AG04450 (cell line): Measurements from ENCODE around the gene LDB3. TPM values are rescaled to one million over a fixed set of nuclear protein-coding genes. Genes with fewer than 3 reads are reported as not detected.
A peak's percentile ranks its signal among the peaks of the same experiment; 100 is the strongest.

Experiments used
- CTCF ChIA-PET: fragments of 300-600, 350-600 bp; formaldehyde crosslinking; extraction: SDS; loops from one replicate; lab custom pipeline; 2022; ENCODE audit warnings: antibody characterized with exemption, inconsistent platforms; lab: Charles Lee
- POLR2A ChIA-PET: fragments of 350-600 bp; formaldehyde crosslinking; extraction: SDS; loops from one replicate; lab custom pipeline; 2021; ENCODE audit warnings: antibody characterized with exemption, inconsistent platforms; lab: Yijun Ruan, JAX
- DNase-seq: peaks from one replicate; pipeline ENCODE4 v3.0.0-alpha.2; 2011; ENCODE audit warnings: low read depth, low spot score
- H3K27ac ChIP-seq: one replicate; pipeline ENCODE4 v1.5.1; 2012; ENCODE audit warnings: low read depth, low read length, control low read depth
- H3K27me3 ChIP-seq: one replicate; pipeline ENCODE4 v1.6.0; 2012; ENCODE audit warnings: low read length; ENCODE audit not compliant: control insufficient read depth, insufficient read depth
- H3K4me3 ChIP-seq: 2 replicates; pipeline ENCODE4 v1.5.1; 2011; ENCODE audit warnings: mild to moderate bottlenecking, low read depth, low read length, control low read depth
- H3K9me3 ChIP-seq: 2 replicates; pipeline ENCODE4 v1.5.1; 2012; ENCODE audit warnings: low read length; ENCODE audit not compliant: control insufficient read depth, insufficient read depth
- polyA plus RNA-seq: library from polyadenylated mRNA; depleted of rRNA; stranded (reverse); fragments of >200 nt; gene quantifications from 2 replicates; pipeline ENCODE4 v1.2.3, GENCODE V29; 2011
- TF ChIP-seq, protein P1 (sequence below): IDR thresholded peaks from 2 replicates; pipeline ENCODE4 v1.5.1; 2011; ENCODE audit warnings: low read depth, low read length, control low read depth, inconsistent platforms

LDB3 gene
- polyA plus RNA-seq, 1 experiment = 0.46 TPM

DNA sequence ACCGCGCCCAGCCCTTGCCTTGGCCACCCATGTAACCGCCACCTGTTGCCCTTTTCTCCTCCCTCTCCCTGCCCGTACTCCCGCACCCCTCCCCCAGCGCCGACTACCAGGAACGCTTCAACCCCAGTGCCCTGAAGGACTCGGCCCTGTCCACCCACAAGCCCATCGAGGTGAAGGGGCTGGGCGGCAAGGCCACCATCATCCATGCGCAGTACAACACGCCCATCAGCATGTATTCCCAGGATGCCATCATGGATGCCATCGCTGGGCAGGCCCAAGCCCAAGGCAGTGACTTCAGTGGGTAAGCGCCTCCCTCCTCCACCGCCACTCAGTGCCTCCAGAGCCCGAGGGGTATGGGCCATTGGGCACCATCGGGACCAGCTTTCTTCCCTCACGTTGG lies 18.7 kb downstream of the LDB3 start:
- Histone ChIP-seq H3K4me3 (no peak overlapping the region), H3K27ac (peak overlapping the region; percentile 80), H3K27me3 (peaks cover 5% of the 10 kb centered on the region), H3K9me3 (peaks cover 4% of the 10 kb centered on the region; the same call in 1 of the 2 replicates)
- DNase-seq = no peak
- ChIA-PET POLR2A (interaction anchor here (1.0 kb wide), 1 partner anchor 287 kb away, joined by 3 read pairs; no protein-coding TSS in a partner anchor), CTCF (interaction anchor here (1.4 to 2.2 kb wide), 2 partner anchors 25 to 213 kb away, joined by 3 to 6 read pairs; no protein-coding TSS in a partner anchor)
- TF ChIP-seq, protein P1, sequence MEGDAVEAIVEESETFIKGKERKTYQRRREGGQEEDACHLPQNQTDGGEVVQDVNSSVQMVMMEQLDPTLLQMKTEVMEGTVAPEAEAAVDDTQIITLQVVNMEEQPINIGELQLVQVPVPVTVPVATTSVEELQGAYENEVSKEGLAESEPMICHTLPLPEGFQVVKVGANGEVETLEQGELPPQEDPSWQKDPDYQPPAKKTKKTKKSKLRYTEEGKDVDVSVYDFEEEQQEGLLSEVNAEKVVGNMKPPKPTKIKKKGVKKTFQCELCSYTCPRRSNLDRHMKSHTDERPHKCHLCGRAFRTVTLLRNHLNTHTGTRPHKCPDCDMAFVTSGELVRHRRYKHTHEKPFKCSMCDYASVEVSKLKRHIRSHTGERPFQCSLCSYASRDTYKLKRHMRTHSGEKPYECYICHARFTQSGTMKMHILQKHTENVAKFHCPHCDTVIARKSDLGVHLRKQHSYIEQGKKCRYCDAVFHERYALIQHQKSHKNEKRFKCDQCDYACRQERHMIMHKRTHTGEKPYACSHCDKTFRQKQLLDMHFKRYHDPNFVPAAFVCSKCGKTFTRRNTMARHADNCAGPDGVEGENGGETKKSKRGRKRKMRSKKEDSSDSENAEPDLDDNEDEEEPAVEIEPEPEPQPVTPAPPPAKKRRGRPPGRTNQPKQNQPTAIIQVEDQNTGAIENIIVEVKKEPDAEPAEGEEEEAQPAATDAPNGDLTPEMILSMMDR = no peak

DNA sequence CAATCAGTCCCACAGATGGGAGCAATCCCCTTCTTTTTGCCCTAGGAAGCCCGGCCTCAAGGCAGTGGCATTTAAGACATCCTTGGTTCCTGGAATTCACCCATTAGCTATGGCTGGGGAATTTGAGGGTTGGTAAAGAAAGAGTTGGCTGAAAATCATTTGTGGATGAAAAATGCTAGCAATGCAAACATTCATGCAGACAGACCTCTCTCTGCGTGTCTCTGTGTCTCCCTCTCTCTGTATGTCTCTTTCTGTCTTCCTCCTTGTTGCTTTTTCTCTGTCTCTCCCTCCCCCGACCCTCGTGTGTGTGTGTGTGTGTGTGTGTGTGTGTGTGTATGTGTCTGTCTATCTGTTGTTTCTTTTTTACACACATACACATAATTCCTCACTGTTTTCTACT lies 19.4 kb downstream of the LDB3 start:
- POLR2A ChIA-PET = interaction anchor here (0.7 to 1.0 kb wide), 3 partner anchors 211 to 288 kb away, joined by 3 read pairs; no protein-coding TSS in a partner anchor
- TF ChIP-seq, protein P1 = no peak
- no peak overlapping the region for H3K4me3 ChIP-seq
- H3K9me3 ChIP-seq = peaks cover 4% of the 10 kb centered on the region; the same call in 1 of the 2 replicates
- H3K27me3 ChIP-seq = peaks cover 5% of the 10 kb centered on the region
- CTCF ChIA-PET = interaction anchor here (0.7 to 2.2 kb wide), 8 partner anchors 19 to 395 kb away, joined by 3 to 6 read pairs (median 3); partner anchors contain the start of gene LDB3
- H3K27ac ChIP-seq = peak overlapping the region; percentile 80
- peak; percentile 66 for DNase-seq

DNA sequence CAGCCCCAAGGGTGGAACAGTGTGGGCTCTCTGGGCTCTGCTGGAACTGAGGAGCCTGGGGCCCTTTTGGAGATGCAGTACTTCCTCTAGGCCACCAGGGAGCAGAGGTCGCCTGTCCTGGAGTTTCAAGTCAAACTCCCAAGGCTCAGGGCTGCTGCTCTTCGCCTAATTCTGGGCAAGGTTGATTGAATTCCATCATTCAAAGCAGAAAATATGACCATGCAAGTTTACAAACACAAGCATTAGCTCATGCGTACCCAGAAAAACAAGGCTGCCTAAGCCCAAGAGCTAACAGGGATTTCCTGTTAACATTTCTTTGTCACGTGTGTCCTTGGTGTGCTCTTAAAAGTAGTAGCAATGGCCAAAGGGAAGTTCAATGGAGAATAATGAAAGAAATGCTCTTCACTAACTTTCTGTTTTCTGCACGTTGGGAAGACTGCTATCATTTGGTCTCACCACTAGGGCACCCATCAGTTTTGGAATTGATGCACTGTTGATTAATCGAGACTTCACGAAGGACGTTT lies 20.1 kb downstream of the LDB3 start:
- peak; percentile 58 for DNase-seq
- peak overlapping the region; percentile 80 for H3K27ac ChIP-seq
- ChIA-PET CTCF (interaction anchor here (0.5 to 2.2 kb wide), 20 partner anchors 9 to 1125 kb away, joined by 3 to 9 read pairs (median 4); partner anchors contain the start of genes ADIRF, LDB3 and MMRN2), POLR2A (no interaction called here)
- peaks cover 3% of the 10 kb centered on the region for H3K27me3 ChIP-seq
- TF ChIP-seq, protein P1 = peak; percentile 90
- no peak overlapping the region for H3K4me3 ChIP-seq
- peaks cover 4% of the 10 kb centered on the region; the same call in 1 of the 2 replicates for H3K9me3 ChIP-seq

DNA sequence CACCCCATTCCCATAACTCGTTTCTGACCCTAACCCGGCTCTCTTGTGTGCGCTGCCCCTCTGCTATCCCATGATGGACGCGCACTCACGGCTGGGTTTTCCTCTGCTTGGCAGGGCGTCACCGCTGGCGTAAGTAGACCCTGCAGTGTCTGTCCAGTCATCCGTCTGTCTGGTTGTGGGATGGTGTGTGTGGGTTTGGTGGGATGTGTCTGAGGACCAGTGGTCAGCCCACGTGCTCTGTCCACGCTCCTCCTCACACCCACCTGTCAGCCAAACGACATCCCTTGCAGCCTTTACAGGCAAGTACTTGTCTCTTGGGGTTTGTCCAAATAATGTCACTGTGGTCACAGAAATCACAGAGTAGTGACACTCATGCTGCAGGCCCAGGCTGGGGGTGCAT lies 20.8 kb downstream of the LDB3 start:
- DNase-seq = no peak
- TF ChIP-seq, protein P1 = no peak
- H3K4me3 ChIP-seq = no peak overlapping the region
- ChIA-PET CTCF (interaction anchor here (0.5 to 2.2 kb wide), 12 partner anchors 8 to 279 kb away, joined by 3 to 9 read pairs (median 6); partner anchors contain the start of genes ADIRF and LDB3), POLR2A (no interaction called here)
- peaks cover 4% of the 10 kb centered on the region; the same call in 1 of the 2 replicates for H3K9me3 ChIP-seq
- no peak overlapping the region for H3K27ac ChIP-seq
- peaks cover 3% of the 10 kb centered on the region for H3K27me3 ChIP-seq

DNA sequence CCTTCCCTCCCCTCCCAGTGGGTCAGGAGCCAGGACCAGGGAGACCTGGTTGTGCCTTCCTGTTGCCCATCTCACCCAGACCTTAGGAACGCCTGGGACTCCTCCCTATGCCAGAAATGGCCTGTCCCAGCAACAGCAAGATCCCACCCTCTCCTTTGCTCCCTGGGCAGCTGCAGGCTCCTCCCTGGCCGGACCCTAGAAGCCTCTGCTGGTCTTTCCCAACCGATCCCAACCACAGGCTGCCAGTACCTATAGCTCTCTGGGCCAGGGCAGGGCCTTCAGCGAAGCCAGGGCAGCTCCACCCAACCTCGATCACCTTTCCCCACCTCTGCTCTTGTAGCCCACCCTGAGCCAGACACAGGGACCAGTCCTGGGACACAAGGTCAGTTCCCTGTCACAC lies 21.9 kb downstream of the LDB3 start:
- Histone ChIP-seq H3K27ac (no peak overlapping the region), H3K4me3 (no peak overlapping the region), H3K27me3 (no peaks in the 10 kb centered on the region), H3K9me3 (peaks cover 4% of the 10 kb centered on the region; the same call in 1 of the 2 replicates)
- DNase-seq = no peak
- POLR2A ChIA-PET = no interaction called here
- CTCF ChIA-PET = interaction anchor here (2.0 kb wide), 1 partner anchor 208 kb away, joined by 7 read pairs; no protein-coding TSS in a partner anchor
- TF ChIP-seq, protein P1 = no peak
